ENCODE measurements around the gene COQ8B.

DNA sequence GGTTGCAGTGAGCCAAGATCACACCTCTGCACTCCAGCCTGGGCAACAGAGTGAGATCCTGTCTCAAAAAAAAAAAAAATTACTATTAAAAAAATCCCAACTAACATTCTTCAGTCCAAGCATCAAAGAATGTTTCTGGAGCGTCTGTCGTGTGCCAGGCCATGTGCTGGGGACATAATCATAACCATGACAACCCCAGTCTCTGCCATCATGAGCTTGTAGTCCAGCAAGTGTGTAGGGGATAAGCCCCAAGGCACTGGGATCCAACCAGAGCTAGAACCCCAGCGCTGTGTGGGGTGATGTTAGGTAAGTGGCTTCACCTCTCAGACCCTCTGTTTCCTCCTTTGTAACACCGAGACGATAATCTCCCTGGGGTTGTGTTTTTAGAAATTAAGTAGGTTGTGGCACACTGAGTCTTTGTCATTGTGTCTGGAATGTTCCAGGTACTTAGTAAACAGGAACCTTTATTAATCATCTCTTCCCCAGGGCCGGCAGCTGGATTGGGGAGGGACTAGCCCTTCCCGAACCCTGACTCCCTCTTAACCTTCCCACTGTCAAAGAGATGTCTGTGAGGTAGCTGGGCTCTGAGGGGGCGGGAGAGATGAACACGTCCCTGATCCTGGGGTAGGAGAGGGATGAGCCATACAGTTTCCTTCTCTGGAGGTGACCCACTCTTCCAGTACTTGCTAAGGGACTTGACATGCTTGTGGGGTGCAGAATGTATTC, 5.4 kb upstream of the COQ8B start:
- TF ChIP-seq, protein P1, sequence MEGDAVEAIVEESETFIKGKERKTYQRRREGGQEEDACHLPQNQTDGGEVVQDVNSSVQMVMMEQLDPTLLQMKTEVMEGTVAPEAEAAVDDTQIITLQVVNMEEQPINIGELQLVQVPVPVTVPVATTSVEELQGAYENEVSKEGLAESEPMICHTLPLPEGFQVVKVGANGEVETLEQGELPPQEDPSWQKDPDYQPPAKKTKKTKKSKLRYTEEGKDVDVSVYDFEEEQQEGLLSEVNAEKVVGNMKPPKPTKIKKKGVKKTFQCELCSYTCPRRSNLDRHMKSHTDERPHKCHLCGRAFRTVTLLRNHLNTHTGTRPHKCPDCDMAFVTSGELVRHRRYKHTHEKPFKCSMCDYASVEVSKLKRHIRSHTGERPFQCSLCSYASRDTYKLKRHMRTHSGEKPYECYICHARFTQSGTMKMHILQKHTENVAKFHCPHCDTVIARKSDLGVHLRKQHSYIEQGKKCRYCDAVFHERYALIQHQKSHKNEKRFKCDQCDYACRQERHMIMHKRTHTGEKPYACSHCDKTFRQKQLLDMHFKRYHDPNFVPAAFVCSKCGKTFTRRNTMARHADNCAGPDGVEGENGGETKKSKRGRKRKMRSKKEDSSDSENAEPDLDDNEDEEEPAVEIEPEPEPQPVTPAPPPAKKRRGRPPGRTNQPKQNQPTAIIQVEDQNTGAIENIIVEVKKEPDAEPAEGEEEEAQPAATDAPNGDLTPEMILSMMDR (conservative IDR thresholded peaks at IDR 0.05; ENCODE audit: low read depth, low read length): no peak
- no peak for TF ChIP-seq EZH2 (IDR thresholded peaks at IDR 0.05; ENCODE audit: low read length, unreplicated experiment)
